DMS 273 treated with DMSO at 0.1 percent for 48 hours (cell line): ENCODE data around the gene TMEM19.

Experiments used
- DNase-seq: peaks from one replicate; lab custom pipeline; 2025; lab: John Stamatoyannopoulos, UW

Gene TMEM19

DNA sequence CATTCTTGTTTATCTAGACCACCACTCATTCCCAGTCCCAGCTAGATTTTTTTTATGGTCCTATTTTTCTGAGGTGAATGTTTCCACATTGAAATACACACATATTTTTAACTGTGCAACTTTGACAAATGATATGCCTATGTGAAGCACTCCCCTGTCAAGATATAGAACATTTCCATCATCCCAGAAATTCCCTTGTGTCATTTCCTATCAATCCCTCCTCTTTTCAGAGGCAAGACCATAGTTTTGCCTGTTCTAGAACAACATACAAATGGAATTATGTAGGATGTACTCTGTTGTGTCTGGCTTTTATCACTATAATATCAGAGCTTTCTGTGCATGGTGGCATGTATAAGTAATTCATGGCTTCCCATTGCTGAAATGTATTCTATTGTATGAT, 32.7 kb downstream of the TMEM19 start:
- no peak for DNase-seq

DNA sequence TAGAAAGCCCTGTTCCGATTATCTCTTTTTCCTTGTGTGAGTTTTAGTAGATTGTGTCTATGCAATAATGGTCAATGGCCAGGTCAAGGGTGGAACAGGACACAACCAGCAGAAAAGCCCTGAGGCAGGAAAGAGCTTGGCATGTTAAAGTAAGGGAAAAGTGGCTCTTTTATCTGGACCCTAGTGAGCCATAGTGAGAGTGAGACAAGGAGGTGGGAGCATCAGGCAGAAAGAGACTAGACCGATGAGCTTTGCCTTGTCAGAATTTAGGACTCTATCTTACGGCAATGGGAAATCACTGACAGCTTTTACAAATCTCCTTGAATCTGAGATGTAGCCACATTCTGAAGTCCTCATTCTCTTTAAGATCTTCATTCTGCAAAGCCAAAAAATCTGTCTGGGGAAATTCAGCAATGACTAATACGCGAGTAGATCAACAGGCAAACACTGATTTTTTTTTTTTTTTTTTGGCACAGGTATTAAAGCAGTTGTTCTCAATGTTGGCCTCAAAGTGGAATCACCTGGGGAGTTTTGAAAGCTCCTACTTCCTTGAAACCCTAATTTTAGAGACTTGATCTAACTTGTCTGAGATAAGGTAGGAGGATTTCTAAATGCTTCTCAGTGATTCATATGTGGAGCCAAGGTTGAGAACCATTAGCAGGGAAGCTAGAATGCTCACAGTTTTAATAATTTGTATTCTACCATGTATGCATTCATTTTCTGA, 33.9 kb downstream of the TMEM19 start:
- no peak for DNase-seq

DNA sequence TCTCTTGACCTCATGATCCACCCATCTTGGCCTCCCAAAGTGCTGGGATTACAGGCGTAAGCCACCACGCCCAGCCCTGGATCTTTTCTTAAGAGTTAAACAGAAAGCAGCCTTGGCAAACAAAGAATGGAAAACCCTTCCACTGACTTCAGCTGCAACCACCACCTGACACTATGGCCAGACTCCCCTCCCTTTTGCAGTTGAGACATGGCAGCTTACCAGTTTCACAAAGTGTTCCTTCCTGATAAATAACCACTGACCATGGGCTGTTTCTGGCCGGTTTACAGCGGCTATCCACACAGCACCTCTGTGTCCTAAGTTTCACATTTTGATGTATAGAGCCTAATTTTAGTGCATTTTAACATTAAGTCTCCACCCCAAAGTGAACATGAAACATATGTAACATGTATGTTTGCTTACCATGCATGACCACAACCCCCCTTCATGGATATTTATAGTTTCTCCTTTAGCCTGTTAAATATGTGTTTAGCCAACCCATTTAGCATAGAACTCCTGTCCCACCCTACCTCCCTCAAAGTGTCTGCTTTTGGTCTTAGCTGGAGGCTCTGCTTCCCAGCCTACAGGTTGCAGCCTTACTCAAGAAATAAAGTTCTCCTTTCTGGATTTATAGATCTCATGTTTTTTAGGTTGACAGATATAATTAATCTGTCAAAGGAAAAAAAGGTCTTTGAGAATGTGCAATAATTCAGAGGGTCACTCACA, 36.1 kb downstream of the TMEM19 start:
- DNase-seq, result no peak

DNA sequence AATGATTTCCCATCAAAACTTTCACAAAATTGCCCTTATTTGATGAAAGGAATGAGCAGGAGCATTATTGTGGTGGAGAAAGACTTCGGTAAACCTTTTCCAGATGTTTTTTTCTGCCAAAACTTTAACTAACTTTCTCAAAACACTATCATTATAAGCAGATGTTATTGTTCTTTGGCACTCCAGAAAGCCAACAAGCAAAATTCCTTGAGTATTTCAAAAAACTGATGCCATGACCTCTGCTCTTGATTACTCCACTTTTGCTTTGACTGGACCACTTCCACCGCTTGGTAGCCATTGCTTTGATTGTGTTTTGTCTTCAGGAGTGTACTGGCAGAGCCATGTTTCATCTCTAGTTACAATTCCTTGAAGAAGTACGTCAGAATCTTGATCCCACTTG, 39.1 kb downstream of the TMEM19 start:
- no peak for DNase-seq

DNA sequence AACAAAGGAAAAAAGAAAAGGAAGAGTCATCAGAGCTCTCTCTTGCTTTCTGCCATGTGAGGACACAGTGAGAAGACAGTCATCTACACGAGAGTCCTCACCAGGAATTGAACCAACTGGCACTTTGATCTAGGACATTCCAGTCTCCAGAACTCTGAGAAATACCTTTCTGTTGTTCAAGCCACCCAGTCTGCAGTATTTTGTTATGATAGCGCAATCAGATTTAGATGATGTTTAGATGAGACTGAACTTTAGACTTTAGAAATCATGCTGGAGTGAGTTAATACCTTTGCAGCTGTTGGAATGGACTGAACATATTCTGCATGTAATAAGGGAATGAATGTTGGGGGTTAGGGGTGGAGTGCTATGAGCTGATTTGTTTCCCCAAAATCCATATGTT, 40.7 kb downstream of the TMEM19 start:
- no peak for DNase-seq

DNA sequence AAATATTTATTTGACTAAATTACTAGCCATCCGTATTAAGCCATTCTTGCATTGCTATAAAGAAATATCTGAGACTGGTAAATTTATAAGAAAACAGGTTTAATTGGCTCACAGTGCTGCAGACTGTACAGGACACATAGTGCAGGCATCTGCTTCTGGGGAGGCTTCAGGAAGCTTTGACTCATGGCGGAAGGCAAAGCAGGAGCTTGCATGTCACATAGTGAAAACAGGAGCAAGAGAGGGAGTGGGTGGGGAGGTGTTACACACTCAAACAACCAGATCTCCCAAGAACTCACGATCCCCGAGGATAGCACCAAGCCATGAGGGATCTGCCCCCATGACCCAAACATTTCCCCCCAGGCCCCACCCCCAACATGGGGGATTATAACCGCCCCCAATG, 42.1 kb downstream of the TMEM19 start:
- DNase-seq, result no peak

DNA sequence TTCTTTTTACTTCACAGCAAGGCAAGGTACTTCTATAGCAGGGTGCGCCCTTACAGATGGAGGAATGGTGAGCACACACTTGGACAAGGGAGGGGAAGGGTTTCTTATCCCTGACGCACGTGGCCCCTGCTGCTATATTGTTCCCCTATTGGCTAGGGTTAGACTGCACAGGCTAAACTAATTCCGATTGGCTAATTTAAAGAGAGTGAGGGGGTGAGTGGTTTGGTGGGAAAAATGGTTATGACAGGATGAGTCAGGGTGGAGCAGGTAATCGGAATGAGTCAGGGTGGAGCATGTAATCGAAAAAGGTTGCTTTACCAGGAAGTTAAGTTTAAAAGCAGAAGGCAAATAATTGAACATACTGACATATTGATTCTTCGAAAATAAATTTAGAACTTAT, 45.1 kb downstream of the TMEM19 start:
- no peak for DNase-seq

DNA sequence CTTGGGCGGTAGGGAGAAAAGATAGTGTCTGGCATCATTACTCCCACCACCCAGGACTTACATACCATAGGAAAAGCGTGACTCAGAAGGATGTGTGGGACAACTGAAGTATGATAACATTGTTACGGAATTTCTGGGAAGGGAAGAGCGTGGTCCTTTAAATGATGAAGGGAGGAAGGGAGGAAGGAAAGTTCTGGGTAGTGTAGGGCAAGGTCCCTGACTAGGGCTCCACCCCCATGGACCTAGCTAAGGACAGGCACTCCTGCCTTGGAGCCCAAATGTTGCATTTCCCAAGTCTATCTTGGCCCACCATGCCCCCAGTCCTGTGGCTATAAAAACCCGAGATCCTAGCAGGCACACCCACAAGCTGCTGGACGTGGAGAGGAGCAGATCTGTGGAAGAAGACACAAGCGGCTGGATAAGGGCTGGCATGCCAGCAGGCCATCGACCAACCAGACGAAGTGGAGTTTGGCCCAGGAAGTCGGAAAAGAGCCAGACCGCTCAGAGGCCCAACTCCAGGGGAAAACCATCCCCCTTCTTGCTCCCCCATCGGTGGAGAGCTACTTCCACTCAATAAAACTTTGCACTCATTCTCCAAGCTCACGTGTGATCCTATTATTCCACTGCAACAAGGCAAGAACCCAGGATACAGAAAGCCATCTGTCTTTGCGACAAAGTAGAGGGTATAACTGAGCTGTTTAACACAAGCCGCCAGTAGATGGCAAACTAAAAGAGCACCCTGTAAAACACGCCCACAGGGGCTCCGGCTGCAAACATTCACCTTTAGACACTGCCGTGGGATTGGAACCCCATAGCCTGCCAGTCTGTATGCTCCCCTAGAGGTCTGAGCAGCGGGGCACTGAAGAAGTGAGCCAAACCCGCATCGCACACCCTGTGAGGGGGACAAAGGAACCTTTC, 45.8 kb downstream of the TMEM19 start:
- DNase-seq, result no peak

DNA sequence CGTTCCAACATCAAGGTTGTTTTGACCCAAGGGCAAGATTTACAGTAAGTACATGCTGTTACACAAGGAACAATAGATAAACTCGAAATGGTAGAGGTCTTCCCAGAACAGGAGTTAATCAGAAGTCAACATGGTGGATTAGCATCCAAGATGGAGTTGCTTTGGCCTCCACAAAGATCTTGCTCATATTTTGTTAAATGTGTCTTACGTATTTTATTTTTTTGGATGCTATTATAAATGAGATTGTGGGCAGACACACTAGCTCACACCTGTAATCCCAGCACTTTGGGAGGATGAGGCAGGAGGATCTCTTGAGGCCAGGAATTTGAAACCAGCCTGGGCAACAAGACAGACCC, 46.5 kb downstream of the TMEM19 start:
- no peak for DNase-seq

DNA sequence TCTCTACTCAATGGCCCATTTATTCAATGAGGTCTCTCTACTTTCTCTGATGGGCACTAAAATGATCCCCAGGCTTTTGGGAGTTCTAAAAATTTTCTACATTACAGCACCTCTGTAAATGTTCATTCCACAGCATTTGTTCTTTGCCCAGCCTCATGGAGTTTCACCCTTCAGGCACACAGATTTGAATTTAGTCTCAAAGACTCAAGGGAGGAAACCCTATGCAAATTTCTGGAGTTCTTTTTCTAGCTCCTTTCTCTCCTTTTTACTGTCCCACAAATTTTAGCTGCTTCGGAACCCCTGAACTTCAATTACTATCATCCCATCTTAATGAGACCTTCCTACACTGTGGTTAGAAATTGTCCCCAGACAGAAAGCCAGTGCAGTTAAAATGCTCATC, 51.3 kb downstream of the TMEM19 start:
- DNase-seq, result no peak

DNA sequence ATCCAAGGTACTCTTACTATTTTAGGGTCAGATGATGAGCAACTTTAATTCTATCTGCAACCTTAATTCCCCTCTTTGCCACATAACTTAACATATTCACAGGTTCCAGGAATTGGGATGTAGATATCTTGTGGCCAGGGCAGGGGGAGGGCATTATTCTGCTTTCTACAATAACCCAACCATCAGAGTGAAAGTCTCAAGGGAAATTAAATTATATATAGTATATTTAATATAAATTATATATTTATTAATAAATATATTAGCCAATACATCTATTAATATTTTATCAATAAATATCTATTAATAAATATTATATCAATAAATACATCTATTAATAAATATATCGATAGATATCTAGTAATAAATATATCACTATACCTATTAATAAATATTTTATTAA, 57.1 kb downstream of the TMEM19 start:
- no peak for DNase-seq

DNA sequence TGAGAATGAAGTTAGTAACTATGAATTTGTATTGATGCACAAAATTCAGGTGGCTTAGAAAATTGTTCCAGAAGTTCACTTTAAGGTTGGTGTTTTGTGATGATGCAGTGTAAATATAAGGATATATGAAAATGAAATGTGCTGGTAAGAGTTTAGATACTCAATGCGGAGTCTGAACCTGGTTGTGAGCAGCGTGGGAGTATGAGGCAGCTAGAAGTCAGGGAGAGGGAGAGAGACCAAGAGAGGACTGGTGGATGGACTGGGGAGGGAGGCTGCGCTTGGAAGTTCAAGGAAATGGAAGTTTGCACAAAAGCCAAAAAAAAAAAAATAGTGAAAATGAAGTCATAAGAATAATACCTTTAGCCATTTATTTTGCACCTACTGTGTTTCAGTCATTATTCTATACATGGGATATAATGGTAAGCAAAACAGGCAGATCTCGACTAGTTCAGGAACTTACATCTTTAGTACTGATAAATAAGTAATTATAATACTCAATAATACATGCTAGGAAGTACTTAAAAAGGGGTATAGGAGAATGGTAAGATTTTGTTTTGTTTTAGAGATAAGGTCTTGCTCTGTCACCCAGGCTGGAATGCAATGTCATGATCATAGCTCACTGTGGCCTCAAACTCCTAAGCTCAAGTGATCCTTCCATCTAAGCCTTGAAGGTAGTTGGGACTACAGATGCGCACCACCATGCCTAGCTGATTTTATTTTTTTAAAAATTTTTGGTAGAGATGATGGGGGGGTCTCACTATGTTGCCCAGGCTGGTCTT, 58.8 kb downstream of the TMEM19 start:
- no peak for DNase-seq

DNA sequence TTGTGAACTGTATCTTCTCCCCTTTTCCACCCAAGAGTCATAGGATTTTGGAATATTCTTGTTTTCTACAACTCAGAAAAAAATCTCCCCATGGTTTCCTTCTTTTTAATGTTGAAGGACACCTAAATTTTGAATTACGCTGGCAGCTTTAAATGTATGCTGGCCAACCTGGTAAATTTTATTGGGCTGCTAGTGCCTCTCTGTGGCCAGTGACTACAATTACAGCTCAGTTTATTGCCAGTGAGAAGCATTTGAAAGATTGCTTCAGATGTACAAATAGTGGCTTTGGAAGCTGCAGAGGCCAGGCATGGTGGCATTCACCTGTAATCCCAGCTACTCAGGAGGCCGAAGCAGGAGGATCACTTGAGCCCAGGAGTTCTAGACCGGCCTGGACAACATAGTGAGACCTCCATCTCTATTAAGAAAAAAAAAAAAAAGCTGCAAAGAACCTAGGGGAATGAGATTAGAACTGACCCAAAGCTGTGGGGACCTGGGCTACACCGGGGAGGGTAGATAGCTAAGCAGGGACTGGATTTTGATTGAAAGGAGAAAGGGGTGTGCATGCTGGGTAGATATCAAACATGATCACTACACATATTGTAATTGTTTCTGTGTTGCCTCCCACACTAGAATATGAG, 61.2 kb downstream of the TMEM19 start:
- peak; percentile 1 for DNase-seq

DNA sequence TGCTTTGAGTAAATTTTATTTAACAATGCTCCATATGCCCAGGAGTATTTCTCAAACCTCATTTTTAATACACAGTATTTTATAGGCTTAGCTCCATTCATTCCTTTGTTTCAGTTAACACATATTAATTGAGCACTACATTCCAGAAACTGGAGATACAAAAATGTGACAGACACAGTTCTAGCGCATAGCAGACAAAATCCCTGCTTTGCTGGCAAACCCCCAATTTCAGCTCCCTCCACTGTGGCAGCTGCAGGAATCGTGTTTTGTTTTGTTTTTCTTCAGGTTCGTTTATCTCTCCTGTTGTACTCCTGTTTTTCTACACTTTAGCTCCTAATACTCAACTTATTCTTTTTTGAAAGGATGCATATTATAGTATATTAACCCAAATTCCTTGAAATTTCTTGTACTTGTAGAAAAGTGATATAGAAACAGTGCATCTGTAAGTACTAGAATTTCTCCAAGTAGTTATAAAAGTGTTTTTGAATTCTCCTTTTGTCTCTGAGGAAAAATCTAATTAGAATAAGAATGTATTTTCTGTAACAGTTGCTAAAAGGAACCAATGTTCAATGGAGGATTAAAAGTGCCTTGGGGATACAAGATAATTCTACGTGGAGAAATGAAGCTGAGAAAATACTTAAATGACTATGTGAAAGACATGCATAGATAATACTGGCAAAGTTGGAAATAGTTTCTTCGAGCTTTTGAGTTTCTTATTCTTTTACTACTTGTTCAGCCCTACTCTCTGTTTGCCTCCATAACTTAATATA, 62.4 kb downstream of the TMEM19 start:
- no peak for DNase-seq

DNA sequence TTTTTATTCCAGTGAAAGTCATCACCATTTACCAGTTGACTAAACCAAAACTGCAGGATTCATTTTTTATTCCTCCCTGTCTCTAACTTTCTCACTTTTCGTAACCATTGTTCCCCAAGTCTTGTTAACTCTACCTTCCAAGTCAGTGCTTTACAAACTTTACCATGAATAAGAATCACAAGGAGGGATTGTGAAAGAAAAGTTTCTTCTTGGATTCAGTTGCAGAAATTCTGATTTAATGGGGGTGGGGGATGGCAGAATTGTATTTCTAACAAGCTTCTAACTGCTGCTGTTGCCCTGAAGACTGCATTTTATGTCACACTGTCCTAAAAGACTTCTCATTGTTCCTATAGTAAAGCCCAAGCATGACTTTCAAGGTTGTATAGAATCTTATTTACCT, 63.8 kb downstream of the TMEM19 start:
- no peak for DNase-seq

DNA sequence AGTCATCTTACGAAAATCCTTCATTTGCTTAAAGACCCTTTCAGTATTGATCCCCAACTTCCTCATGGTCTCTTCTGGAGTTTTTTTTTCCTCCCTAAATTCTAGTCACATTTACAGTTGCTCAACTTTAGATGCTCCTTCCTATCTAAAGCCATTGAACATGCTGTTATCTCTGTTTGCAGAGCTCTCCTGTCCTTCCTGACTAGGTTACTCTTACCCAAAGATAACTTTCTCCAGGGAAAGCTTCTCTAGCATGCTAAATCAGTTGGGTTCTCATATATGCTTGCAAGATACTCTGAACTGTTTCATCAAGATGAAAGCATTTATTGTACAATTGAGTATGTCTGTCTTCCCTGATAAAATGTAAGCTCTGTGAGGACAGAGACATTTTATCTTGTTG, 67.0 kb downstream of the TMEM19 start:
- DNase-seq, result no peak
